Sigmoid colon (tissue), 7 donors: Measurements from ENCODE around the gene SH3BP1. TPM values are rescaled to one million over a fixed set of nuclear protein-coding genes. Genes with fewer than 3 reads are reported as not detected.
"Not testable (repeated sequence)": the region's sequence is repeated elsewhere in the genome, so short reads cannot be mapped to it uniquely, and the experiment has no call there.

ENCODE experiments used
- DNase-seq: peaks from one replicate; pipeline ENCODE4 v3.0.0-alpha.2; 2019
- H3K27ac ChIP-seq, 4 donors: fragments of 200-600 bp; sonication (generic); one replicate each; pipeline ENCODE4 v1.5.1; 2016 to 2019; ENCODE audit warnings: mild to moderate bottlenecking in 1 of 4
- H3K27me3 ChIP-seq, 3 donors: fragments of 200-600 bp; sonication (generic); one replicate each; pipeline ENCODE4 v1.5.1; 2019; ENCODE audit warnings: mild to moderate bottlenecking in 1 of 3
- H3K36me3 ChIP-seq, 4 donors: fragments of 200-600 bp; sonication (generic); one replicate each; pipeline ENCODE4 v1.5.1; 2016 to 2019
- H3K4me1 ChIP-seq, 4 donors: fragments of 200-600 bp; sonication (generic); one replicate each; pipeline ENCODE4 v1.5.1; 2017 to 2019
- H3K4me3 ChIP-seq, 4 donors: fragments of 200-600 bp; sonication (generic); one replicate each; pipeline ENCODE4 v1.5.1; 2017 to 2019; ENCODE audit warnings: mild to moderate bottlenecking in 2 of 4, moderate library complexity in 1 of 4
- H3K9me3 ChIP-seq, 4 donors: fragments of 200-600 bp in 3 of 4; sonication (generic) in 3 of 4; one replicate each; pipeline versions ENCODE4 v1.5.1 to v1.6.1; 2013 to 2019
- EP300 ChIP-seq, 4 donors: sonication (generic); formaldehyde crosslinking; IDR thresholded peaks; one replicate each; pipeline ENCODE4 v1.6.1; 2017; ENCODE audit warnings: antibody characterized with exemption in 4 of 4
- POLR2A ChIP-seq, 2 donors: fragments of 450-650 bp; IDR thresholded peaks; one replicate each; pipeline ENCODE4 v1.6.1; 2016; ENCODE audit warnings: antibody characterized with exemption in 2 of 2, mild to moderate bottlenecking in 2 of 2, moderate library complexity in 2 of 2
- POLR2AphosphoS5 ChIP-seq, 4 donors: sonication (generic); formaldehyde crosslinking; IDR thresholded peaks; one replicate each; pipeline ENCODE4 v1.6.1; 2017; ENCODE audit warnings: antibody characterized with exemption in 4 of 4
- WGBS, 2 donors: extraction: QIAGEN DNeasy Blood & Tissue Kit; methylation state at CpG; one replicate each; pipeline ENCODE4 v1.1.7; 2013; 5-methylcytosine and 5-hydroxymethylcytosine counted together
- intact Hi-C: fragments of 100-400 bp; cut with DNase I; formaldehyde crosslinking; loops from one replicate; pipeline ENCODE4 v1.15.1; 2023
- polyA plus RNA-seq, 3 donors: library from polyadenylated mRNA; stranded (reverse); fragments of 200-250 nt; gene quantifications; one replicate each; pipeline ENCODE4 v1.2.3, GENCODE V29; 2013
- total RNA-seq, 4 donors: library from RNA; depleted of rRNA; stranded (reverse); fragments of >200 nt; gene quantifications; one replicate each; pipeline ENCODE4 v1.1.0, GENCODE V29; 2016
- TF ChIP-seq, protein P1 (sequence below), 4 experiments: fragments of 450-650 bp in 3 of 4; fragments of 200-600 bp in 1 of 4; IDR thresholded peaks; one replicate each; pipeline ENCODE4 v1.5.1; 2016 to 2019; ENCODE audit warnings: antibody characterized with exemption in 4 of 4, mild to moderate bottlenecking in 3 of 4, moderate library complexity in 2 of 4
- donor health status: healthy with polysubstance abuse.
- donor health status: Bipolar disorder and iron deficiency.
- donor health status: healthy.

Gene SH3BP1
- total and polyA plus RNA-seq, 7 donors: 1.4 to 71.2 (median 6.9) TPM

DNA sequence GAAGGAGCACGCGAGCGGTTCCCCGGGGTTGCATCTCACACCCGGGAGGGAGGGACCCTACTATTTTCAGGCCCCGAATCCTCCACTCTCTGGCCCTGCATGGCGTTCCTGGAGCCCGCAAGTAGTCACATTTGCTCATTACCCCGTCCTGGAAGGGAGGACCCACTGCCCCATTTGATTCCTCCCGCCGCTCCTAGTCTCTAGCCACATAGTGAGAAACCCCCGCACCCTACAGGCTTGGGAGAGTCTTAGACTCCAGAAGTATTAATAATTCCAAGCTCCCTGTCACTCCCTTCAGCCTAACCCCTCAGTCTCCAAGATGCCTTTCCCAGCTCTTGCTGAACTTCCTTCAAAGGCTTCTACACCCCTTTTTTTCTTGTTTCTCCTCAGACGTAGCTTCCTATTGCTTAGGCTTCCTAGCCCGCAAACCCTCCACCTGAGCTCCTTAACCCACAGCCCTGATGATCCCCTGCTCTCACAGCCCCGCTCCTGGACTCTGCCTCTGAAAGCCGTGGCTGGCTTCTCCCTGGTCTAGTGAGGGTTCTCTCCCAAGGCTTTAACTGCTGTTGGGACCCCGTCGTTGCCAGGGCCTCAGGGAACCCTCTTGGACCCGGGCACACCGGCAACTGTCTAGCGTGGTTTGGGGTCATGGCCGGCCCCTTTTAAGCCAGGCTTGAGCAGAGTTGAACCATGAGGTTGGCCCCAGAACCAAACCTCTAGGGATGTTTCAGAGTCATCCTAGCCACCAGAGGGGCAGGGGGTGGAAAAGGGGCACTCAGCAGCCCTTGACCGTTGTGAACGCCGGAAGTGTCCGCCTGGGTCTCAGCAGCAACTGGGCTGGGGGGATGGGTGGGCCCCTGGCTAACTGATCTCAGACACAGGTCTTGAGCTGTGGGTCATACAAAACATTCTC is 30.0 kb upstream of the SH3BP1 start:
- H3K4me3 ChIP-seq: peak overlapping the region; percentile 83 to 98 (median 90)
- no peak for DNase-seq
- intact Hi-C loops: no loop called here

DNA sequence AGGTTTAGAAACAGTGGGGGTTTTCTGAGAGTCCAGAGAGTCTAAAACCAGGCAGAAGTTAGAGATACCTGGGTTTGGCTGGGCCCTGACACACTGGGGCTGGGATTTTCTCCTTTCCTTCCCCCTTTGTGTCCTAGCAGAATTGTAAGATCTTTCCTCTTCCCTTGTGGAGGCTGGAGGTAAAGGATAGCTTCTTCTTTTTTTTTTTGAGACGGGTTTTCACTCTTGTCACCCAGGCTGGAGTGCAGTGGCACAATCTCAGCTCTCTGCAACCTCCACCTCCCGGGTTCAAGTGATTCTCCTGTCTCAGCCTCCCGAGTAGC is 29.4 kb upstream of the SH3BP1 start:
- intact Hi-C loops, H3K9me3 ChIP-seq, H3K36me3 ChIP-seq, DNase-seq: not testable (repeated sequence)
- peaks cover 0 to 13% (median 0%) of the 10 kb centered on the region in 3 donors for H3K27me3 ChIP-seq
- peak overlapping the region; percentile 83 to 98 (median 90) for H3K4me3 ChIP-seq
- H3K4me1 ChIP-seq: peaks cover 0 to 61% (median 52%) of the 10 kb centered on the region in 4 donors
- H3K27ac ChIP-seq: peak overlapping the region; percentile 95 to 98 (median 96)
- 67 to 76% methylated on average over 3 of the region's 3 CpGs for WGBS, 2 donors

More for the DNA sequence above, 30.0 kb upstream of the SH3BP1 start:
- WGBS, 2 donors: 9% methylated on average over 26 of the region's 26 CpGs
- no peak for TF ChIP-seq EP300 (IDR thresholded peaks at IDR 0.05)
- TF ChIP-seq, protein P1, sequence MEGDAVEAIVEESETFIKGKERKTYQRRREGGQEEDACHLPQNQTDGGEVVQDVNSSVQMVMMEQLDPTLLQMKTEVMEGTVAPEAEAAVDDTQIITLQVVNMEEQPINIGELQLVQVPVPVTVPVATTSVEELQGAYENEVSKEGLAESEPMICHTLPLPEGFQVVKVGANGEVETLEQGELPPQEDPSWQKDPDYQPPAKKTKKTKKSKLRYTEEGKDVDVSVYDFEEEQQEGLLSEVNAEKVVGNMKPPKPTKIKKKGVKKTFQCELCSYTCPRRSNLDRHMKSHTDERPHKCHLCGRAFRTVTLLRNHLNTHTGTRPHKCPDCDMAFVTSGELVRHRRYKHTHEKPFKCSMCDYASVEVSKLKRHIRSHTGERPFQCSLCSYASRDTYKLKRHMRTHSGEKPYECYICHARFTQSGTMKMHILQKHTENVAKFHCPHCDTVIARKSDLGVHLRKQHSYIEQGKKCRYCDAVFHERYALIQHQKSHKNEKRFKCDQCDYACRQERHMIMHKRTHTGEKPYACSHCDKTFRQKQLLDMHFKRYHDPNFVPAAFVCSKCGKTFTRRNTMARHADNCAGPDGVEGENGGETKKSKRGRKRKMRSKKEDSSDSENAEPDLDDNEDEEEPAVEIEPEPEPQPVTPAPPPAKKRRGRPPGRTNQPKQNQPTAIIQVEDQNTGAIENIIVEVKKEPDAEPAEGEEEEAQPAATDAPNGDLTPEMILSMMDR (IDR thresholded peaks at IDR 0.05): no peak
- no peak for TF ChIP-seq POLR2AphosphoS5 (IDR thresholded peaks at IDR 0.05)
- no peak for TF ChIP-seq POLR2A (IDR thresholded peaks at IDR 0.05)
- H3K36me3 ChIP-seq: peaks cover 0 to 2% (median 0%) of the 10 kb centered on the region in 4 donors
- peaks cover 0 to 14% (median 0%) of the 10 kb centered on the region in 3 donors for H3K27me3 ChIP-seq
- H3K27ac ChIP-seq: peak overlapping the region; percentile 95 to 98 (median 96)
- H3K4me1 ChIP-seq: peaks cover 0 to 60% (median 52%) of the 10 kb centered on the region in 4 donors
- H3K9me3 ChIP-seq: no peaks in the 10 kb centered on the region

DNA sequence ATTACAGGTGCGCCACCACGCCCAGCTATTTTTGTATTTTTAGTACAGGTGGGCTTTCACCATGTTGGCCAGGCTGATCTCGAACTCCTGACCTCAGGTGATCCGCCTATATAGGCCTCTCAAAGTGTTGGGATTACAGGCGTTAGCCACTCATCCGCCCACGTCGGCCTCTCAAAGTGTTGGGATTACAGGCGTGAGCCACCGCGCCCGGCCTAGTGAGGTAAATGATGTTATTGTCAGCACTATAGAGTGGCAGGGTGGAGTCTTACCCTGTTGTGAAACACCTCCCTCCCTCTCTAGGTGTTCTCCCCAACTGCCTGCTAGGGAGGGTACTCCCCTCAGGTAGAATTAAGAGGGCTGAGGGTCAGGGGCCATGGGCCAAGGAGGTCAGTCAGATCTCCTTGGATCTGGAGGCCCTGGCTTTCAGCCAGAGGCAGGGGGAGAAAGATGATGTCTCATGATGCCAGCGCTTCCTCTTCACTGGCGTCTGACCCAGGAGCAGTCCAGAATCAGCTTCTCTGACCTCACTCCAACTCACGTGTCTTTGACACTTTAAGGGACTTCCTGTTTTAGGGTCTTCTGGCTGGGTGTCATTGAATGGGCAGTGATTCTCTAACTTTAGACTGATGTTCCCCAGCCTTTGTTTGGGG is 28.9 kb upstream of the SH3BP1 start:
- intact Hi-C loops: no loop called here
- H3K4me3 ChIP-seq: no peak overlapping the region
- H3K4me1 ChIP-seq: peaks cover 0 to 61% (median 52%) of the 10 kb centered on the region in 4 donors
- peak overlapping the region in 3 of 4 donors; percentile 95 to 98 (median 96) for H3K27ac ChIP-seq
- DNase-seq: no peak
- TF ChIP-seq POLR2A (IDR thresholded peaks at IDR 0.05): no peak
- TF ChIP-seq EP300 (IDR thresholded peaks at IDR 0.05): no peak
- TF ChIP-seq, protein P1 (IDR thresholded peaks at IDR 0.05): no peak
- no peak for TF ChIP-seq POLR2AphosphoS5 (IDR thresholded peaks at IDR 0.05)
- H3K9me3 ChIP-seq: no peaks in the 10 kb centered on the region
- peaks cover 0 to 13% (median 0%) of the 10 kb centered on the region in 4 donors for H3K36me3 ChIP-seq
- WGBS, 2 donors: 37 to 71% methylated on average over 15 of the region's 15 CpGs
- H3K27me3 ChIP-seq: peaks cover 0 to 8% (median 0%) of the 10 kb centered on the region in 3 donors

DNA sequence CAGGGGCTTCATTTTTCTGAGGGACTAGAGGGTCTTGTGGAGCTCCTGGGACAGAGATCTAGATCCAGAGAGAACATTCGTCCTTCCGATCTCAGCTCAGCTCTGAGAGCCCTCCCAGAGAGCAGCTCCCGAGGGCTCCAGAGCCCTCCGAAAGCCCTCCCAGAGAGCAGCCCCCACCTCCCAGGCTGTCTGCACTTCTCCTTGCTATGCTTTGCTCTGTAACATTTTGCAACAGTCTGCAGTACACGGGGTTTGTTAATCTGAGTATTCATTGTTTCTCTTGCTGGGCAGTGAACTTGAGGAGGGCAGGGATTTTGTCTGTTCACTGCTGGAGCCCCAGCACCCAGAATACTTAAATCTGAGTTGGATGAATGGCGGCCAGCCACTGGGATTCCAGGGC is 28.3 kb upstream of the SH3BP1 start:
- H3K27me3 ChIP-seq: peaks cover 0 to 2% (median 0%) of the 10 kb centered on the region in 3 donors
- WGBS, 2 donors: 86 to 90% methylated on average over 6 of the region's 6 CpGs
- peak overlapping the region in 3 of 4 donors; percentile 17 to 98 (median 95) for H3K27ac ChIP-seq
- H3K36me3 ChIP-seq: peaks cover 0 to 18% (median under 1%) of the 10 kb centered on the region in 4 donors
- peaks cover 0 to 61% (median 52%) of the 10 kb centered on the region in 4 donors for H3K4me1 ChIP-seq
- DNase-seq: no peak
- H3K4me3 ChIP-seq: no peak overlapping the region
- intact Hi-C loops: no loop called here
- TF ChIP-seq, protein P1 (IDR thresholded peaks at IDR 0.05): no peak
- TF ChIP-seq EP300 (IDR thresholded peaks at IDR 0.05) (no peak), POLR2A (IDR thresholded peaks at IDR 0.05) (no peak), POLR2AphosphoS5 (IDR thresholded peaks at IDR 0.05) (no peak)
- no peaks in the 10 kb centered on the region for H3K9me3 ChIP-seq
